HCT116 (cell line): ENCODE data around the gene ADGRG4. TPM values are rescaled to one million over a fixed set of nuclear protein-coding genes. Genes with fewer than 3 reads are reported as not detected.

Experiments
- ATAC-seq: fragments of 200-7000 bp; cut with Tn5 transposase; 2 replicates; pipeline ENCODE4 v1.9.1; 2020; ENCODE audit warnings: mild to moderate bottlenecking, moderate library complexity
- BruUV-seq: library from RNA; stranded (reverse); fragments of 400-500 nt; replicated peaks from 2 replicates; lab custom pipeline; 2021; lab: Mats Ljungman, UMichigan
- CTCF ChIA-PET: fragments of 300-600 bp; sonication (Branson Sonifier 250); formaldehyde crosslinking; loops from one replicate; lab custom pipeline; 2021; ENCODE audit warnings: antibody characterized with exemption; lab: Charles Lee
- POLR2A ChIA-PET: fragments of 300-600, 350-600 bp; sonication (Branson Sonifier 250); formaldehyde crosslinking; loops from one replicate; lab custom pipeline; 2021; ENCODE audit warnings: antibody characterized with exemption; lab: Charles Lee
- RAD21 ChIA-PET, 2 experiments: fragments of 300-600 bp; sonication (Branson Sonifier 250); formaldehyde crosslinking; loops; one replicate each; lab custom pipeline; 2023; ENCODE audit warnings: low total read pairs in 2 of 2; ENCODE audit not compliant: uncharacterized antibody in 2 of 2, unreplicated experiment in 2 of 2, low non-redundant PET in 1 of 2; lab: Charles Lee
- DNase-seq: peaks from one replicate; pipeline ENCODE4 v3.0.0-alpha.2; 2010; ENCODE audit warnings: low read depth, low spot score
- H2AFZ ChIP-seq: fragments of 200-600 bp; shearing (Covaris generic), sonication (generic); 2 replicates; pipeline ENCODE4 v1.6.1; 2017; ENCODE audit warnings: low read depth, mixed run types, mixed read lengths, antibody characterized with exemption, low read length; ENCODE audit not compliant: poor library complexity, severe bottlenecking
- H3K27ac ChIP-seq: 2 replicates; pipeline ENCODE4 v1.5.1; 2012; ENCODE audit warnings: low read depth, low read length
- H3K27me3 ChIP-seq: fragments of 200-600 bp; sonication (generic); 2 replicates; pipeline ENCODE4 v1.6.1; 2016; ENCODE audit warnings: mixed run types, low read length, mixed read lengths; ENCODE audit not compliant: insufficient read depth
- H3K36me3 ChIP-seq, 2 experiments: fragments of 200-500 bp in 1 of 2; fragments of 200-600 bp in 1 of 2; sonication (Bioruptor generic) in 1 of 2; sonication (generic) in 1 of 2; 2 replicates each; pipeline versions ENCODE4 v1.5.1 to v1.6.1; 2014 to 2016; ENCODE audit warnings: low read length in 2 of 2, inconsistent platforms in 1 of 2, mixed read lengths in 1 of 2, mixed run types in 1 of 2; ENCODE audit not compliant: insufficient read depth in 2 of 2, control insufficient read depth in 1 of 2
- H3K4me1 ChIP-seq, 2 experiments: fragments of 200-600 bp in 1 of 2; sonication (generic) in 1 of 2; 2 replicates each; pipeline versions ENCODE4 v1.5.1 to v1.6.1; 2012 to 2017; ENCODE audit warnings: low read length in 2 of 2, inconsistent platforms in 1 of 2, mild to moderate bottlenecking in 1 of 2, mixed read lengths in 1 of 2, mixed run types in 1 of 2, moderate library complexity in 1 of 2; ENCODE audit not compliant: insufficient read depth in 2 of 2, control insufficient read depth in 1 of 2
- H3K4me2 ChIP-seq: fragments of 200-600 bp; sonication (generic); 2 replicates; pipeline ENCODE4 v1.6.1; 2017; ENCODE audit warnings: mixed run types, low read length, mixed read lengths
- H3K4me3 ChIP-seq, 2 experiments: fragments of 200-600 bp in 1 of 2; sonication (generic) in 1 of 2; replicated peaks in 1 of 2; 2 replicates each; pipeline ENCODE4 v1.5.1; 2011 to 2016; ENCODE audit warnings: low read length in 2 of 2, control low read depth in 1 of 2, low read depth in 1 of 2, mild to moderate bottlenecking in 1 of 2, mixed read lengths in 1 of 2, mixed run types in 1 of 2
- H3K79me2 ChIP-seq: fragments of 200-600 bp; sonication (generic); 2 replicates; pipeline ENCODE4 v1.6.1; 2017; ENCODE audit warnings: mild to moderate bottlenecking, mixed run types, low read length, moderate library complexity, mixed read lengths; ENCODE audit not compliant: insufficient read depth
- H3K9ac ChIP-seq: fragments of 200-600 bp; sonication (generic); 2 replicates; pipeline ENCODE4 v1.6.1; 2016; ENCODE audit warnings: low read length, mixed read lengths
- H3K9me2 ChIP-seq: fragments of 200-600 bp; sonication (generic), shearing (Covaris generic); 2 replicates; pipeline ENCODE4 v1.6.1; 2017; ENCODE audit warnings: mixed run types, mild to moderate bottlenecking, moderate library complexity; ENCODE audit not compliant: insufficient read depth
- H3K9me3 ChIP-seq, 2 experiments: fragments of 200-500 bp in 1 of 2; fragments of 200-600 bp in 1 of 2; sonication (Bioruptor generic) in 1 of 2; sonication (generic) in 1 of 2; 2 replicates each; pipeline ENCODE4 v1.6.1; 2014 to 2017; ENCODE audit warnings: low read length in 2 of 2, mixed read lengths in 2 of 2, inconsistent platforms in 1 of 2, low read depth in 1 of 2, mild to moderate bottlenecking in 1 of 2, mixed run types in 1 of 2, moderate library complexity in 1 of 2; ENCODE audit not compliant: control insufficient read depth in 1 of 2, insufficient read depth in 1 of 2
- H4K20me1 ChIP-seq: fragments of 200-600 bp; sonication (generic), shearing (Covaris generic); 2 replicates; pipeline ENCODE4 v1.6.1; 2017; ENCODE audit warnings: mixed run types, mild to moderate bottlenecking, moderate library complexity; ENCODE audit not compliant: insufficient read depth
- CBX3 ChIP-seq: IDR thresholded peaks from 2 replicates; pipeline ENCODE4 v1.6.1; 2012; ENCODE audit warnings: low read depth
- CEBPB ChIP-seq: IDR thresholded peaks from 2 replicates; pipeline ENCODE4 v1.6.1; 2012; ENCODE audit warnings: low read depth
- EGR1 ChIP-seq: IDR thresholded peaks from 2 replicates; pipeline ENCODE4 v1.6.1; 2012; ENCODE audit warnings: low read depth
- EZH2phosphoT487 ChIP-seq: fragments of 200-600 bp; IDR thresholded peaks from 2 replicates; pipeline ENCODE4 v1.6.1; 2018; ENCODE audit warnings: antibody characterized with exemption, borderline replicate concordance
- FOSL1 ChIP-seq: IDR thresholded peaks from 2 replicates; pipeline ENCODE4 v1.6.1; 2012; ENCODE audit warnings: low read depth
- intact Hi-C: fragments of 100-400 bp; cut with micrococcal nuclease; formaldehyde crosslinking; loops from 2 replicates; pipeline ENCODE4 v1.10.0; 2022
- total RNA-seq: library from RNA; stranded (reverse); gene quantifications from one replicate; pipeline ENCODE4 v1.2.1, GENCODE V29; 2021; ENCODE audit not compliant: unreplicated experiment
- TF ChIP-seq, protein P1 (sequence below): IDR thresholded peaks from 2 replicates; pipeline ENCODE4 v1.6.1; 2012
- TF ChIP-seq, protein P2 (sequence below), 3 experiments: fragments of 200-600 bp in 1 of 3; sonication (generic) in 1 of 3; IDR thresholded peaks in 2 of 3; conservative IDR thresholded peaks in 1 of 3; 2 replicates each; pipeline ENCODE4 v1.5.1; 2012 to 2017; ENCODE audit warnings: low read depth in 2 of 3, low read length in 2 of 3, antibody characterized with exemption in 1 of 3, borderline replicate concordance in 1 of 3, control low read depth in 1 of 3, mild to moderate bottlenecking in 1 of 3, mixed read lengths in 1 of 3, mixed run types in 1 of 3, moderate library complexity in 1 of 3; ENCODE audit not compliant: insufficient read depth in 1 of 3

The ADGRG4 gene
- total RNA-seq, 1 experiment from 2014 or later, result not detected

DNA sequence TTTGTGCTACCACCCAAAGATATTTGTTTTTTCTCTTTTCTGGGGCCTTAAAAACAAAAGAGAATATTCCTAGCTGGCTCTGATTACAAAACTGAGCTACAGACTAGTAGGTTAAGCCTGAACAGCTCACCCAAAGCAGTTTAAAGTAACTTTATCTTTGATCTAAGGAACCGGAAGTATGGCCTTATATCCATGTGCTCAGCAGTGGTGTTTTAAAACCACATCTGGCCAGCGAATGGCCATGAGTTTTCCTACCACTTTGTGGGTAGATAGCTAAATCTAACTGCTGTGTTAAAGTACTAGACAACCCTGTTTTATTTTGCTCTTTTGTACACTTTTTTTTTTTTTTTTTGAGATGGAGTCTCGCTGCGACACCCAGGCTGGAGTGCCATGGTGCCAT, 24.6 kb downstream of the ADGRG4 start:
- DNase-seq (no peak), ATAC-seq (no peak)
- RAD21 ChIA-PET, result no interaction called here
- Histone ChIP-seq H2AFZ (no peak overlapping the region), H3K4me2 (no peak overlapping the region), H3K27ac (no peak overlapping the region), H3K36me3 (no peaks in the 10 kb centered on the region), H3K4me1 (no peaks in the 10 kb centered on the region), H3K79me2 (no peaks in the 10 kb centered on the region), H3K27me3 (no peaks in the 10 kb centered on the region), H3K9me3 (no peaks in the 10 kb centered on the region), H4K20me1 (no peaks in the 10 kb centered on the region), H3K9me2 (no peaks in the 10 kb centered on the region), H3K4me3 (no peak overlapping the region), H3K9ac (no peak overlapping the region)
- CTCF ChIA-PET, result no interaction called here
- no TSS peak for BruUV-seq
- intact Hi-C loops, result no loop called here
- POLR2A ChIA-PET, result no interaction called here
- TF ChIP-seq CBX3, result no peak
- TF ChIP-seq, protein P1, sequence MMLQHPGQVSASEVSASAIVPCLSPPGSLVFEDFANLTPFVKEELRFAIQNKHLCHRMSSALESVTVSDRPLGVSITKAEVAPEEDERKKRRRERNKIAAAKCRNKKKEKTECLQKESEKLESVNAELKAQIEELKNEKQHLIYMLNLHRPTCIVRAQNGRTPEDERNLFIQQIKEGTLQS, result no peak
- TF ChIP-seq, all 23 proteins: peak for 0

GRCh38 chrX:136328933-136329332, 28.2 kb downstream of the ADGRG4 start:
- ChIA-PET CTCF (no interaction called here), POLR2A (no interaction called here), RAD21 (no interaction called here)
- intact Hi-C loops, result no loop called here
- Histone ChIP-seq H3K79me2 (no peaks in the 10 kb centered on the region), H3K4me2 (no peak overlapping the region), H3K4me3 (no peak overlapping the region), H3K9ac (no peak overlapping the region), H4K20me1 (no peaks in the 10 kb centered on the region), H3K4me1 (no peaks in the 10 kb centered on the region), H3K9me2 (no peaks in the 10 kb centered on the region), H3K9me3 (no peaks in the 10 kb centered on the region), H3K27me3 (no peaks in the 10 kb centered on the region), H3K27ac (no peak overlapping the region), H2AFZ (no peak overlapping the region), H3K36me3 (no peaks in the 10 kb centered on the region)
- no TSS peak for BruUV-seq
- DNase-seq (no peak), ATAC-seq (no peak)
- no peak for TF ChIP-seq CEBPB
- TF ChIP-seq FOSL1, result no peak
- TF ChIP-seq, protein P2, sequence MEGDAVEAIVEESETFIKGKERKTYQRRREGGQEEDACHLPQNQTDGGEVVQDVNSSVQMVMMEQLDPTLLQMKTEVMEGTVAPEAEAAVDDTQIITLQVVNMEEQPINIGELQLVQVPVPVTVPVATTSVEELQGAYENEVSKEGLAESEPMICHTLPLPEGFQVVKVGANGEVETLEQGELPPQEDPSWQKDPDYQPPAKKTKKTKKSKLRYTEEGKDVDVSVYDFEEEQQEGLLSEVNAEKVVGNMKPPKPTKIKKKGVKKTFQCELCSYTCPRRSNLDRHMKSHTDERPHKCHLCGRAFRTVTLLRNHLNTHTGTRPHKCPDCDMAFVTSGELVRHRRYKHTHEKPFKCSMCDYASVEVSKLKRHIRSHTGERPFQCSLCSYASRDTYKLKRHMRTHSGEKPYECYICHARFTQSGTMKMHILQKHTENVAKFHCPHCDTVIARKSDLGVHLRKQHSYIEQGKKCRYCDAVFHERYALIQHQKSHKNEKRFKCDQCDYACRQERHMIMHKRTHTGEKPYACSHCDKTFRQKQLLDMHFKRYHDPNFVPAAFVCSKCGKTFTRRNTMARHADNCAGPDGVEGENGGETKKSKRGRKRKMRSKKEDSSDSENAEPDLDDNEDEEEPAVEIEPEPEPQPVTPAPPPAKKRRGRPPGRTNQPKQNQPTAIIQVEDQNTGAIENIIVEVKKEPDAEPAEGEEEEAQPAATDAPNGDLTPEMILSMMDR (IDR thresholded peaks at IDR 0.05 in 2 of 3, conservative IDR thresholded peaks at IDR 0.05 in 1 of 3; ENCODE audit: borderline replicate concordance in 1 of 3, insufficient read depth in 1 of 3, low read depth in 2 of 3, low read length in 2 of 3), result no peak
- TF ChIP-seq EGR1, result no peak
- TF ChIP-seq EZH2phosphoT487, result no peak
